NCI-H1694 treated with DMSO at 0.1 percent for 48 hours (cell line): ENCODE data around the gene SPATA6.
A peak's percentile ranks its signal among the peaks of the same experiment; 100 is the strongest.
"Not testable (repeated sequence)": the region's sequence is repeated elsewhere in the genome, so short reads cannot be mapped to it uniquely, and the experiment has no call there.

ENCODE experiments used
- DNase-seq: peaks from one replicate; lab custom pipeline; 2025; lab: John Stamatoyannopoulos, UW

Gene SPATA6

GRCh38 chr1:48471691-48472576 is at the start of gene SPATA6:
SPATA6 (minus strand) TSS chr1:48472204; CDS start chr1:48472008, 196 bp downstream.
- peak; percentile 87 for DNase-seq

GRCh38 chr1:48519896-48520295 is 47.9 kb upstream of the SPATA6 start:
- not testable (repeated sequence) for DNase-seq

- no peak for DNase-seq
These were observed 34.9 kb upstream of the SPATA6 start for GRCh38 chr1:48506870-48507269.

- no peak for DNase-seq
These were observed 28.8 kb upstream of the SPATA6 start for GRCh38 chr1:48500541-48501450.

GRCh38 chr1:48499211-48499735 is 27.3 kb upstream of the SPATA6 start:
- DNase-seq: no peak

- DNase-seq: peak; percentile 61
These were observed 26.2 kb upstream of the SPATA6 start for GRCh38 chr1:48498096-48498791.

GRCh38 chr1:48495911-48496310 is 23.9 kb upstream of the SPATA6 start:
- no peak for DNase-seq

GRCh38 chr1:48495166-48495565 is 23.2 kb upstream of the SPATA6 start:
- no peak for DNase-seq

- peak; percentile 18 for DNase-seq
These were observed 22.2 kb upstream of the SPATA6 start for GRCh38 chr1:48493970-48494769.

- no peak for DNase-seq
These were observed 21.0 kb upstream of the SPATA6 start for GRCh38 chr1:48493041-48493440.

GRCh38 chr1:48492392-48492791 is 20.4 kb upstream of the SPATA6 start:
- DNase-seq: peak; percentile 28

GRCh38 chr1:48488721-48489120 is 16.7 kb upstream of the SPATA6 start:
- DNase-seq: no peak

- DNase-seq: no peak
These were observed 8.5 kb upstream of the SPATA6 start for GRCh38 chr1:48480504-48480903.

GRCh38 chr1:48480023-48480422 is 8.0 kb upstream of the SPATA6 start:
- DNase-seq: not testable (repeated sequence)

- DNase-seq: peak; percentile 45
These were observed 634 bp upstream of the SPATA6 start for GRCh38 chr1:48472638-48473037.

GRCh38 chr1:48470950-48471690 is 884 bp downstream of the SPATA6 start:
- DNase-seq: no peak

- DNase-seq: no peak
These were observed 1.5 kb downstream of the SPATA6 start for GRCh38 chr1:48470481-48470855.

- no peak for DNase-seq
These were observed 2.2 kb downstream of the SPATA6 start for GRCh38 chr1:48469616-48470480.

GRCh38 chr1:48466594-48466993 is 5.4 kb downstream of the SPATA6 start:
- no peak for DNase-seq
